ENCODE data around the gene C15orf39. TPM values are rescaled to one million over a fixed set of nuclear protein-coding genes. Genes with fewer than 3 reads are reported as not detected.

The C15orf39 gene
- total RNA-seq, 1 donor from 2014 or later: 2.1 TPM

- no peak for TF ChIP-seq CTCF (IDR thresholded peaks at IDR 0.05; ENCODE audit: insufficient read depth, low read length, severe bottlenecking)
- no peak for DNase-seq (ENCODE audit: low read depth)
- FAIRE-seq: no peak
- Histone ChIP-seq H3K36me3 (ENCODE audit: control insufficient read depth, insufficient read depth, low read length) (no peaks in the 10 kb centered on the region), H3K4me3 (ENCODE audit: low read depth, low read length) (no peak overlapping the region), H3K27me3 (ENCODE audit: control insufficient read depth, insufficient read depth, low read length) (peaks cover 3% of the 10 kb centered on the region)
These were observed 27.7 kb downstream of the C15orf39 start for GRCh38 chr15:75229191-75230015.

GRCh38 chr15:75230016-75230343 lies 28.3 kb downstream of the C15orf39 start:
- DNase-seq (ENCODE audit: low read depth): no peak
- H3K27me3 ChIP-seq (ENCODE audit: control insufficient read depth, insufficient read depth, low read length): peaks cover 3% of the 10 kb centered on the region
- FAIRE-seq: no peak
- H3K36me3 ChIP-seq (ENCODE audit: control insufficient read depth, insufficient read depth, low read length): no peaks in the 10 kb centered on the region
- no peak overlapping the region for H3K4me3 ChIP-seq (ENCODE audit: low read depth, low read length)
- TF ChIP-seq CTCF (IDR thresholded peaks at IDR 0.05; ENCODE audit: insufficient read depth, low read length, severe bottlenecking): no peak

- Histone ChIP-seq H3K36me3 (ENCODE audit: control insufficient read depth, insufficient read depth, low read length) (no peaks in the 10 kb centered on the region), H3K27me3 (ENCODE audit: control insufficient read depth, insufficient read depth, low read length) (peaks cover 3% of the 10 kb centered on the region), H3K4me3 (ENCODE audit: low read depth, low read length) (no peak overlapping the region)
- FAIRE-seq (no peak), DNase-seq (ENCODE audit: low read depth) (no peak)
- no peak for TF ChIP-seq CTCF (IDR thresholded peaks at IDR 0.05; ENCODE audit: insufficient read depth, low read length, severe bottlenecking)
These were observed 29.1 kb downstream of the C15orf39 start for GRCh38 chr15:75230551-75231371.

GRCh38 chr15:75231836-75232235 lies 30.2 kb downstream of the C15orf39 start:
- Histone ChIP-seq H3K36me3 (ENCODE audit: control insufficient read depth, insufficient read depth, low read length) (no peaks in the 10 kb centered on the region), H3K4me3 (ENCODE audit: low read depth, low read length) (no peak overlapping the region), H3K27me3 (ENCODE audit: control insufficient read depth, insufficient read depth, low read length) (peaks cover 3% of the 10 kb centered on the region)
- DNase-seq (ENCODE audit: low read depth) (no peak), FAIRE-seq (no peak)
- no peak for TF ChIP-seq CTCF (IDR thresholded peaks at IDR 0.05; ENCODE audit: insufficient read depth, low read length, severe bottlenecking)

- FAIRE-seq: no peak
- no peak for TF ChIP-seq CTCF (IDR thresholded peaks at IDR 0.05; ENCODE audit: insufficient read depth, low read length, severe bottlenecking)
- H3K27me3 ChIP-seq (ENCODE audit: control insufficient read depth, insufficient read depth, low read length): peaks cover 3% of the 10 kb centered on the region
- H3K36me3 ChIP-seq (ENCODE audit: control insufficient read depth, insufficient read depth, low read length): no peaks in the 10 kb centered on the region
- DNase-seq (ENCODE audit: low read depth): no peak
- no peak overlapping the region for H3K4me3 ChIP-seq (ENCODE audit: low read depth, low read length)
These were observed 30.7 kb downstream of the C15orf39 start for GRCh38 chr15:75232252-75232813.

Data from bronchial epithelial cell (primary cell).